ENCODE data around the gene HOXD13.

HOXD13 gene

DNA sequence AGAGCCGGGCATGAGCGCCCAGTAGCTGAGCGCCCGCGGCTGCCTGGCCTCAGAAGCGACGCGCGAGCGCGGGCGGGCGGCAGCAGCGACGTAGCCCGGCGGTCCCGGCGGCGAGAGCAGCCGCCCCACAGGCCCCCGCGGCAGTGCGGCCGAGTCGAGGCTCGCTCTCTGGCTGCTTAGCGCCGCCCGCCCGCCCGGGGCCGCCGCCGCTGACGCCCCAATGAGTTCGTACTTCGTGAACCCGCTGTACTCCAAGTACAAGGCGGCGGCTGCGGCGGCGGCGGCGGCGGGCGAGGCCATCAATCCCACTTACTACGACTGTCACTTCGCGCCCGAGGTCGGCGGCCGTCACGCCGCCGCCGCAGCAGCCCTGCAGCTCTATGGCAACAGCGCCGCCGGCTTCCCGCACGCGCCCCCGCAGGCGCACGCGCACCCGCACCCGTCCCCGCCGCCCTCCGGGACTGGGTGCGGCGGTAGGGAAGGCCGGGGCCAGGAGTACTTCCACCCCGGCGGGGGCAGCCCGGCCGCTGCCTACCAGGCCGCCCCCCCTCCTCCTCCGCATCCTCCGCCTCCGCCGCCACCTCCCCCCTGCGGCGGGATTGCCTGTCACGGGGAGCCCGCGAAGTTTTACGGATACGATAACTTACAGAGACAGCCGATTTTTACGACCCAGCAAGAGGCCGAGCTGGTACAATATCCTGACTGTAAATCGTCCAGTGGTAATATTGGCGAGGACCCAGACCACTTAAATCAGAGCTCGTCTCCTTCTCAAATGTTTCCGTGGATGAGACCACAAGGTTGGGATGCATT lies 37.8 kb downstream of the HOXD13 start:
- no peak for DNase-seq (ENCODE audit: extremely low read depth, low read depth)
- TF ChIP-seq, protein P1, sequence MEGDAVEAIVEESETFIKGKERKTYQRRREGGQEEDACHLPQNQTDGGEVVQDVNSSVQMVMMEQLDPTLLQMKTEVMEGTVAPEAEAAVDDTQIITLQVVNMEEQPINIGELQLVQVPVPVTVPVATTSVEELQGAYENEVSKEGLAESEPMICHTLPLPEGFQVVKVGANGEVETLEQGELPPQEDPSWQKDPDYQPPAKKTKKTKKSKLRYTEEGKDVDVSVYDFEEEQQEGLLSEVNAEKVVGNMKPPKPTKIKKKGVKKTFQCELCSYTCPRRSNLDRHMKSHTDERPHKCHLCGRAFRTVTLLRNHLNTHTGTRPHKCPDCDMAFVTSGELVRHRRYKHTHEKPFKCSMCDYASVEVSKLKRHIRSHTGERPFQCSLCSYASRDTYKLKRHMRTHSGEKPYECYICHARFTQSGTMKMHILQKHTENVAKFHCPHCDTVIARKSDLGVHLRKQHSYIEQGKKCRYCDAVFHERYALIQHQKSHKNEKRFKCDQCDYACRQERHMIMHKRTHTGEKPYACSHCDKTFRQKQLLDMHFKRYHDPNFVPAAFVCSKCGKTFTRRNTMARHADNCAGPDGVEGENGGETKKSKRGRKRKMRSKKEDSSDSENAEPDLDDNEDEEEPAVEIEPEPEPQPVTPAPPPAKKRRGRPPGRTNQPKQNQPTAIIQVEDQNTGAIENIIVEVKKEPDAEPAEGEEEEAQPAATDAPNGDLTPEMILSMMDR (IDR thresholded peaks at IDR 0.05; ENCODE audit: low read depth, low read length), result no peak

DNA sequence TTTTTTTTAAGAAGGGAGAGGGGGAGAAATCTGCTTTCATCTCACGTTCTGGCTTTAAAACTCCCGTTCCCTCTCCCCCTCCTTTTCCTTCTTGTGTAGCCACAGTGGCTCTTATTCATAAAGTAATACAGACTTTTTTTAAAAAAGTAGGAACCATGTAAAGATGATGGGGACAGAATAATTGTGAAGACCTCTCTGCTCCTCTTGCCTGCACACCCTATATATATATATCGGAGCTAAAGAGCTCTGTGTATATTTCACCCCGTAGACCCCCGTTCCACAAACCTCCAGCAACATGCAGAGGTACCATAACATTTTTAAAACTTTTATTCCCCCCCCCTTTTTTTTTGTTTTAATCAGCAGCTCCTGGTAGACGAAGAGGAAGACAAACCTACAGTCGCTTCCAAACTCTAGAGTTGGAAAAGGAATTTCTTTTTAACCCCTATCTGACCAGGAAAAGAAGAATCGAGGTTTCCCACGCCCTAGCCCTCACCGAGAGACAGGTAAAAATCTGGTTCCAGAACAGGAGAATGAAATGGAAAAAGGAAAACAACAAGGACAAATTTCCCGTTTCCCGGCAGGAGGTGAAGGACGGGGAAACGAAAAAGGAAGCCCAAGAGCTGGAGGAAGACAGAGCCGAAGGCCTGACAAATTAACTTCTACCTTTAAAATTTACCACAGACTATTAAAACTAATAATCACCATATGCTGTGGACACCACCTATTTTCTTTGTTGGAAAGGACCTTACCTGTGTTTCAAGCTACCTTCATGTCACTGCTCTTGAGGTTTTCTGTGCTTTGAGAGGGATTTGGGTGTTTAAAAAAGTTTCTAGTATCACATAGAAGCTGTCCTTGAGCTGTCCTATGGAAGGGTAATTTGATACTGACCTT lies 38.7 kb downstream of the HOXD13 start:
- DNase-seq (ENCODE audit: extremely low read depth, low read depth), result no peak

DNA sequence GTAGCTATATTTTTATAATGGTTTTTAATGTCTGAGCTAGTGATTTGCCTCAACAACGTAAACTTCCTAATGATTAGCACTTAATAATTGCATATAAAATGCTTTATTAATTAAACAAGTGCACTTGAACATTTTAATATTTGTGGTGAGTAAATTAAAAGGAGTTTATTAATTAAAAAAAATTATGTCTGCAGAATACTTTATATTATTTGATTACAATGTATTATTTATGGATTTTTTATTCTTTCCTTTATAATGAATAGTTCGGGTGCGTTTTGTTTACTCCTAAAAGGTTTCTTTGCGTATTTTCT lies 39.3 kb downstream of the HOXD13 start:
- no peak for DNase-seq (ENCODE audit: extremely low read depth, low read depth)
- TF ChIP-seq, protein P1 (IDR thresholded peaks at IDR 0.05; ENCODE audit: low read depth, low read length), result no peak

More for the DNA sequence above, 38.7 kb downstream of the HOXD13 start:
- TF ChIP-seq, protein P1 (IDR thresholded peaks at IDR 0.05; ENCODE audit: low read depth, low read length), result no peak

DNA sequence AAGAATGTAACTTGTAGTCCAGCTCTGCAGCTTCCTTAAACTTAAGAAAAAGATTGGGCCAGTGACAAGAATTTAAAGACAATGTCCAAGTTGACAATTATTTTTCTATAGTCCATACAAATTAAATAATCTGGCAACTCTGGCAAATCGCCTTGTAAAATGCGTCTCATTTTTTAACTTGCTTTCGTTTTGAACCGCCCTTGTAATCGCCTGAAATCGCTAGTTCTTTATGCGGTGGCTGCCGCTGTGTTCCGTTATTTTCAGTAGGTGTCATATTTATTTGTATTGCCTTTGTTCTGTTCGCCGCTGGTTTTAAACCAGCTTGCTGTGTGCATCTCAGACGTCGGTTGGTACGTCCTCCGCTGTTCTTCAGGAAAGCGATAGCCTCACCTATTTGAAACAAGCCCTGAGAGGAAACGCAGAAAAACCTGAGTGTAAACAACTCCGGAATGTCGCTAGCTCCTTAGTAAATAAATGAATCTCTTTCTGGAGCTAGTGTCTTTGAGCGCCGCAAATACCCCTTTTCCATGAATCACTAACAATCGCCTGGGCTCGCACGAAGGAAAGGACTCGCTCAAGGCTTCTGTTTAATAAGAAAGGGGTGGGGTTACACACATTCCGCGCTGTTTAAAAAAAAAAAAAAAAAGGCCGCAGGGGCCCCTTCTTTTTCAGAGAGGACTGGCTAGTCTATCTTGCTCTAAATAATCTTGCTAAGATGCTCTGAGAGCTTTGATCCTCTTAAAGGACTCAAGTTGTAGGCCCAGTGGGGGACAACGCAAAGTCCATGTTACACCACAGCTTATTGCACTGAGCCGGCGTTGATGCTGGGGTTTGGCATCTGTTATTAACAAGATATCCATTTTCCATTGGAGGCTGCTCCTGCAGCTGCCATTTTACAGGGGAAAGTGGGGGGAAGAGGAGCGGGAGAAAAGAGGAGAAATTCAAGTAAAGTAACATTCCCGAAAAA lies 40.0 kb downstream of the HOXD13 start:
- TF ChIP-seq, protein P1 (IDR thresholded peaks at IDR 0.05; ENCODE audit: low read depth, low read length), result no peak
- no peak for DNase-seq (ENCODE audit: extremely low read depth, low read depth)

DNA sequence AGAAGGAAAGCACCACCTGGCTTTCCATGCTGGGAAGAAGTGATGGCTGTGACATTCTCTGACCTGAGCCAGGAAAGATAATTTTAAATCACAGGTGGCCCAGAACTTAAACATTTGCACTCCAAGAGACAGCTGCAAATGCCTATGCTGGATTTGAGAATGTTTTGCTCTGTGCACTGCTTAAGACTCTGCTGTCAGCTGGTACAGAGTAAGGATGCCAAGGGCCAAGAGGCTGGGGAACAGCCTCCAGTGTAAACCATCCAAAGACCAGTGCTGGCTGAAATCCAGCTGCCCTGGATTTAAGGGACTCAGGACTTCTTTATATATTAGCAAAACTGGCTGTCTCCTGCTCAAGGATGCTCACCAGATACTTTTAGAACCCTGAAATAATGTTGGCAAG lies 40.9 kb downstream of the HOXD13 start:
- no peak for DNase-seq (ENCODE audit: extremely low read depth, low read depth)

DNA sequence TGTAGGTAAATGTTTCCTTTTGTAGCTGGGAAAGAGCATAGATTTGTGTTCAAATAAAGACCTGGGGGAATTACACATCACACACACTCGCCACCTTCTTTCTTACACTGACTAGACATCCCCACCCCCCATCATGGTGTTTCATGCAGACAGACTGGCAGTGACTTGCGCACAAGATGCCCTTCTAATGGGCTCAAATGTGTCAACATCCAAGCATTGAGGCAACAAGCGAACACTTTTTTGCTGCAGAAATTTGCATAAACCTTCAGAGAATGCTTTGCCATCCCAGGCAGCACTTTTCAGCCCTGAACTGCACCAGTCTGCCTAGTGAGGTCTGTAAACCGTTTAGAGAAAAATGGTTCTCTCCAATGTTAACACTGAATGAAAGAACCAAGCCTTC lies 41.5 kb downstream of the HOXD13 start:
- no peak for DNase-seq (ENCODE audit: extremely low read depth, low read depth)
- TF ChIP-seq, protein P1 (IDR thresholded peaks at IDR 0.05; ENCODE audit: low read depth, low read length), result no peak

More for the DNA sequence above, 40.9 kb downstream of the HOXD13 start:
- TF ChIP-seq, protein P1 (IDR thresholded peaks at IDR 0.05; ENCODE audit: low read depth, low read length), result no peak
